K562 (cell line): ENCODE results near the gene DGKZ. TPM values are rescaled to one million over a fixed set of nuclear protein-coding genes. Genes with fewer than 3 reads are reported as not detected.

Experiments used
- ATAC-seq: fragments of 200-7000 bp; cut with Tn5 transposase; 3 replicates; pipeline ENCODE4 v1.9.1; 2020; ENCODE audit warnings: moderate library complexity
- BruUV-seq: library from RNA; stranded (reverse); fragments of 400-500 nt; replicated peaks from 2 replicates; lab custom pipeline; 2021; lab: Mats Ljungman, UMichigan
- CTCF ChIA-PET: fragments of 300-600 bp; formaldehyde crosslinking; extraction: SDS; loops from one replicate; lab custom pipeline; 2021; ENCODE audit warnings: low intra/inter-chr PET ratio; lab: Yijun Ruan, JAX
- POLR2A ChIA-PET: fragments of 300-600, 350-650 bp; sonication (Branson Sonifier 250); formaldehyde crosslinking; extraction: SDS; loops from one replicate; lab custom pipeline; 2021; ENCODE audit warnings: antibody characterized with exemption, inconsistent platforms; lab: Yijun Ruan, JAX
- DNase-seq, 4 experiments: peaks; one replicate each; pipeline versions ENCODE4 v3.0.0 to v3.0.0-alpha.2; 2011 to 2018; ENCODE audit warnings: low spot score in 3 of 4, mixed read lengths in 3 of 4; ENCODE audit errors: extremely low read depth in 1 of 4
- FAIRE-seq: peaks from 2 replicates; lab custom pipeline; 2011; peaks lifted over from hg19 to GRCh38; lab: Jason Lieb, UNC
- H2AFZ ChIP-seq: 2 replicates; pipeline ENCODE4 v1.6.0; 2011; ENCODE audit warnings: low read depth, low read length, control low read depth, inconsistent platforms
- H3K27ac ChIP-seq: fragments of 200-600 bp; 3 replicates; pipeline ENCODE4 v1.8.0; 2011; ENCODE audit warnings: low read depth, mild to moderate bottlenecking, control low read depth, inconsistent platforms, low read length, moderate library complexity, mixed read lengths; ENCODE audit errors: extremely low read depth
- H3K27me3 ChIP-seq, 2 experiments: fragments of 300-600 bp in 1 of 2; 2 replicates in 1 of 2; 3 replicates in 1 of 2; pipeline versions ENCODE4 v1.6.0 to v1.8.0; 2011; ENCODE audit warnings: inconsistent platforms in 2 of 2, low read length in 2 of 2, mild to moderate bottlenecking in 1 of 2, mixed read lengths in 1 of 2, moderate library complexity in 1 of 2; ENCODE audit not compliant: control insufficient read depth in 2 of 2, insufficient read depth in 2 of 2
- H3K36me3 ChIP-seq: fragments of 300-600 bp; 3 replicates; pipeline ENCODE4 v1.8.0; 2011; ENCODE audit warnings: mild to moderate bottlenecking, low read length, inconsistent platforms; ENCODE audit not compliant: control insufficient read depth, insufficient read depth
- H3K4me1 ChIP-seq, 2 experiments: fragments of 200-600 bp in 1 of 2; replicated peaks in 1 of 2; 2 replicates in 1 of 2; 3 replicates in 1 of 2; pipeline versions ENCODE4 v1.5.1 to v1.8.0; 2011; ENCODE audit warnings: inconsistent platforms in 2 of 2, low read length in 2 of 2, mild to moderate bottlenecking in 1 of 2, mixed read lengths in 1 of 2, moderate library complexity in 1 of 2; ENCODE audit not compliant: control insufficient read depth in 2 of 2, insufficient read depth in 2 of 2
- H3K4me2 ChIP-seq: 2 replicates; pipeline ENCODE4 v1.6.1; 2011; ENCODE audit warnings: low read length, control low read depth, inconsistent platforms, mixed read lengths; ENCODE audit not compliant: insufficient read depth
- H3K4me3 ChIP-seq: fragments of 200-600 bp; sonication (generic), shearing (Covaris generic); 2 replicates; pipeline ENCODE4 v1.5.1; 2016; ENCODE audit warnings: control low read depth, inconsistent platforms
- H3K79me2 ChIP-seq: fragments of 200-600 bp; 3 replicates; pipeline ENCODE4 v1.8.0; 2011; ENCODE audit warnings: low read length, inconsistent platforms; ENCODE audit not compliant: control insufficient read depth, insufficient read depth
- H3K9ac ChIP-seq, 2 experiments: 2 replicates each; pipeline versions ENCODE4 v1.6.0 to v1.6.1; 2011; ENCODE audit warnings: low read depth in 2 of 2, low read length in 2 of 2, control low read depth in 1 of 2, inconsistent platforms in 1 of 2, mild to moderate bottlenecking in 1 of 2, mixed read lengths in 1 of 2; ENCODE audit not compliant: insufficient read depth in 1 of 2
- H3K9me1 ChIP-seq: one replicate; pipeline ENCODE4 v1.6.0; 2011; ENCODE audit warnings: inconsistent platforms, mild to moderate bottlenecking, low read length, moderate library complexity; ENCODE audit not compliant: control insufficient read depth, insufficient read depth
- H3K9me3 ChIP-seq: replicated peaks from 2 replicates; pipeline ENCODE4 v1.5.1; 2011; ENCODE audit warnings: low read depth, low read length, inconsistent platforms; ENCODE audit not compliant: control insufficient read depth, insufficient read depth
- H4K20me1 ChIP-seq: replicated peaks from 2 replicates; pipeline ENCODE4 v1.6.1; 2011; ENCODE audit warnings: low read length, inconsistent platforms, mixed read lengths; ENCODE audit not compliant: control insufficient read depth, insufficient read depth
- CGGBP1 ChIP-seq: fragments of 250-450 bp; sonication (Bioruptor Pico); IDR thresholded peaks from 2 replicates; pipeline ENCODE4 v1.9.0; 2021; ENCODE audit warnings: mild to moderate bottlenecking
- CHD2 ChIP-seq: IDR thresholded peaks from 2 replicates; pipeline ENCODE4 v1.6.1; 2011; ENCODE audit warnings: low read depth, low read length
- EHMT2 ChIP-seq: fragments of 450-650 bp; IDR thresholded peaks from 2 replicates; pipeline ENCODE4 v1.6.1; 2018; ENCODE audit warnings: antibody characterized with exemption
- ETS2 ChIP-seq: IDR thresholded peaks from 2 replicates; pipeline ENCODE4 v1.6.1; 2016; ENCODE audit warnings: borderline replicate concordance, missing genetic modification characterization, mild to moderate bottlenecking, moderate library complexity, missing compliant biosample characterization; ENCODE audit not compliant: poor library complexity, severe bottlenecking
- GABPB1 ChIP-seq: sonication (generic); formaldehyde crosslinking; IDR thresholded peaks from 2 replicates; pipeline ENCODE4 v1.8.0; 2022; ENCODE audit warnings: mild to moderate bottlenecking, missing genetic modification reagents
- KLF10 ChIP-seq: fragments of 250-450 bp; sonication (Bioruptor Pico); IDR thresholded peaks from 2 replicates; pipeline ENCODE4 v1.6.1; 2021; ENCODE audit warnings: matching md5 sums
- MTF1 ChIP-seq: fragments of 250-450 bp; sonication (Bioruptor Pico); IDR thresholded peaks from 2 replicates; pipeline ENCODE4 v1.9.0; 2021; ENCODE audit warnings: moderate library complexity, mild to moderate bottlenecking, inconsistent platforms, borderline replicate concordance
- MXI1 ChIP-seq: IDR thresholded peaks from 2 replicates; pipeline ENCODE4 v1.6.1; 2011; ENCODE audit warnings: low read depth, mild to moderate bottlenecking, improper control_type of control experiment, low read length
- NR1H2 ChIP-seq: sonication (generic); formaldehyde crosslinking; IDR thresholded peaks from 2 replicates; pipeline ENCODE4 v1.4.0; 2020; ENCODE audit warnings: mild to moderate bottlenecking, missing genetic modification reagents
- SAP30 ChIP-seq: fragments of 200-600 bp; sonication (generic); IDR thresholded peaks from 2 replicates; pipeline ENCODE4 v1.6.1; 2012; ENCODE audit warnings: borderline replicate concordance, low read depth, mild to moderate bottlenecking, moderate library complexity, low read length, control low read depth, inconsistent platforms; ENCODE audit not compliant: insufficient read depth, poor library complexity, severe bottlenecking
- SMC3 ChIP-seq: conservative IDR thresholded peaks from 2 replicates; pipeline ENCODE4 v1.6.1; 2011; ENCODE audit warnings: low read depth, low read length, improper control_type of control experiment; ENCODE audit not compliant: insufficient read depth
- SOX6 ChIP-seq: fragments of 450-650 bp; IDR thresholded peaks from 2 replicates; pipeline ENCODE4 v1.6.1; 2014; ENCODE audit warnings: mild to moderate bottlenecking
- TOE1 ChIP-seq, 2 experiments: fragments of 450-650 bp in 1 of 2; sonication (generic) in 1 of 2; formaldehyde crosslinking in 1 of 2; IDR thresholded peaks; 2 replicates each; pipeline versions ENCODE4 v1.7.1 to v1.8.0; 2016 to 2022; ENCODE audit warnings: borderline replicate concordance in 2 of 2, mild to moderate bottlenecking in 2 of 2, antibody characterized with exemption in 1 of 2, inconsistent platforms in 1 of 2, low read depth in 1 of 2, missing genetic modification reagents in 1 of 2, moderate library complexity in 1 of 2
- USF2 ChIP-seq: sonication (generic); formaldehyde crosslinking; IDR thresholded peaks from 2 replicates; pipeline ENCODE4 v1.5.0; 2020; ENCODE audit warnings: missing genetic modification reagents
- ZBTB17 ChIP-seq: fragments of 450-650 bp; formaldehyde crosslinking; IDR thresholded peaks from 2 replicates; pipeline ENCODE4 v1.4.0; 2020; ENCODE audit warnings: mild to moderate bottlenecking
- ZFP30 ChIP-seq: fragments of 250-450 bp; sonication (Bioruptor Pico); IDR thresholded peaks from 2 replicates; pipeline ENCODE4 v1.8.0; 2022; ENCODE audit warnings: moderate library complexity, mild to moderate bottlenecking, inconsistent platforms, borderline replicate concordance
- ZKSCAN8 ChIP-seq: fragments of 200-800 bp; sonication (Bioruptor generic); IDR thresholded peaks from 2 replicates; pipeline ENCODE4 v1.6.1; 2016; ENCODE audit warnings: missing genetic modification characterization, missing compliant biosample characterization
- ZNF77 ChIP-seq: fragments of 250-450 bp; sonication (Bioruptor Pico); IDR thresholded peaks from 2 replicates; pipeline ENCODE4 v1.5.0; 2020
- WGBS: fragments of 100-300 bp; shearing (Covaris generic); methylation state at CpG from one replicate; pipeline ENCODE4 v1.1.6; 2016; ENCODE audit warnings: low coverage, mixed read lengths; ENCODE audit not compliant: insufficient coverage; ENCODE audit errors: missing lambda C conversion rate; 5-methylcytosine and 5-hydroxymethylcytosine counted together
- in situ Hi-C: fragments of 300-500 bp; cut with MboI; formaldehyde crosslinking; loops from 4 replicates; pipeline ENCODE4 v1.15.0; 2018; ENCODE audit warnings: inconsistent platforms, mixed read lengths
- intact Hi-C: fragments of 100-400 bp; cut with micrococcal nuclease; formaldehyde crosslinking; loops from 2 replicates; pipeline ENCODE4 v1.14.2; 2022
- polyA plus RNA-seq, 8 experiments: library from polyadenylated mRNA; depleted of rRNA in 4 of 8; stranded (reverse) in 5 of 8; unstranded in 3 of 8; fragments of >200 nt; fragmentation: Nextera tagmentation in 2 of 8; fragmentation: Illumina TruSeq in 1 of 8; extraction: Ambion mirVana in 2 of 8; extraction: Trizol in 1 of 8; gene quantifications; 2 replicates each; pipeline versions ENCODE4 v1.2.1 to v1.2.3, GENCODE V29; 2011 to 2014; ENCODE audit warnings: inconsistent platforms in 1 of 8, missing spikeins in 1 of 8
- total RNA-seq, 7 experiments: library from RNA; depleted of rRNA in 6 of 7; stranded (reverse); fragments of >200 nt in 6 of 7; fragmentation: Illumina TruSeq in 2 of 7; extraction: Trizol in 2 of 7; gene quantifications; 2 replicates each; pipeline versions ENCODE4 v1.2.1 to v1.2.3, GENCODE V29; 2011 to 2021; ENCODE audit warnings: low replicate concordance in 1 of 7

Gene DGKZ
- total and polyA plus RNA-seq, 9 of the 15 experiments (the other 6 are each of a cell fraction or from before 2014, with no cell fraction given) = 0.51 to 100 (median 44.2) TPM

GRCh38 chr11:46342239-46342638 lies 5.0 kb upstream of the DGKZ start:
- Histone ChIP-seq H3K79me2 (no peaks in the 10 kb centered on the region), H4K20me1 (0 out of 2 replicates have a peak, but pooled peaks cover 3% of the 10 kb centered on the region), H3K4me2 (no peak overlapping the region), H3K9me1 (no peaks in the 10 kb centered on the region), H3K36me3 (no peaks in the 10 kb centered on the region), H3K9ac (0 out of 4 replicates have a peak overlapping the region, but pooled peaks of 1 of the 2 experiments have one; percentile 8), H3K4me1 (peaks cover 14 to 33% of the 10 kb centered on the region in 2 experiments), H3K4me3 (no peak overlapping the region), H3K9me3 (no peaks in the 10 kb centered on the region), H2AFZ (no peak overlapping the region), H3K27ac (no peak overlapping the region), H3K27me3 (peaks cover 6 to 18% of the 10 kb centered on the region in 2 experiments; a peak in 3 of 5 replicates)
- intact Hi-C loops = no loop called here
- in situ Hi-C loops = no loop called here
- FAIRE-seq = no peak
- DNase-seq = no peak
- ChIA-PET POLR2A (no interaction called here), CTCF (no interaction called here)
- no peak for ATAC-seq
- WGBS = 6% methylated on average over 5 of the region's 5 CpGs
- no TSS peak for BruUV-seq
- no peak for TF ChIP-seq ZNF77 (CRISPR knock-in tag)
- TF ChIP-seq ZBTB17 (CRISPR knock-in tag) = no peak
- no peak for TF ChIP-seq TOE1 (IDR thresholded peaks at IDR 0.05; ENCODE audit: borderline replicate concordance)
- no peak for TF ChIP-seq TOE1 (CRISPR knock-in tag; IDR thresholded peaks at IDR 0.05; ENCODE audit: borderline replicate concordance, low read depth)
- no peak for TF ChIP-seq CGGBP1 (CRISPR knock-in tag)
- no peak for TF ChIP-seq MXI1
- no peak for TF ChIP-seq SAP30
- TF ChIP-seq SOX6 = no peak
- no peak for TF ChIP-seq ETS2 (tag)
- no peak for TF ChIP-seq GABPB1 (CRISPR knock-in tag)
- TF ChIP-seq EHMT2 = no peak
- TF ChIP-seq ZKSCAN8 (CRISPR knock-in tag) = no peak
- no peak for TF ChIP-seq NR1H2 (CRISPR knock-in tag)
- no peak for TF ChIP-seq CHD2
- TF ChIP-seq USF2 = no peak
- TF ChIP-seq MTF1 (CRISPR knock-in tag) = no peak
- TF ChIP-seq SMC3 = no peak
- no peak for TF ChIP-seq ZFP30 (CRISPR knock-in tag)
- TF ChIP-seq KLF10 (CRISPR knock-in tag) = no peak
